Esophagus squamous epithelium (tissue), 4 donors: ENCODE measurements around the gene CD160.

Experiments
- POLR2A ChIP-seq, 4 donors: fragments of 450-650 bp; IDR thresholded peaks; one replicate each; pipeline ENCODE4 v1.6.1; 2017; ENCODE audit warnings: antibody characterized with exemption in 4 of 4, mild to moderate bottlenecking in 4 of 4, moderate library complexity in 3 of 4
- TF ChIP-seq, protein P1 (sequence below), 6 experiments: fragments of 450-650 bp in 4 of 6; fragments of 200-600 bp in 2 of 6; sonication (generic) in 2 of 6; IDR thresholded peaks; one replicate each; pipeline ENCODE4 v1.5.1; 2016 to 2019; ENCODE audit warnings: antibody characterized with exemption in 6 of 6, mild to moderate bottlenecking in 4 of 6, moderate library complexity in 4 of 6

DNA sequence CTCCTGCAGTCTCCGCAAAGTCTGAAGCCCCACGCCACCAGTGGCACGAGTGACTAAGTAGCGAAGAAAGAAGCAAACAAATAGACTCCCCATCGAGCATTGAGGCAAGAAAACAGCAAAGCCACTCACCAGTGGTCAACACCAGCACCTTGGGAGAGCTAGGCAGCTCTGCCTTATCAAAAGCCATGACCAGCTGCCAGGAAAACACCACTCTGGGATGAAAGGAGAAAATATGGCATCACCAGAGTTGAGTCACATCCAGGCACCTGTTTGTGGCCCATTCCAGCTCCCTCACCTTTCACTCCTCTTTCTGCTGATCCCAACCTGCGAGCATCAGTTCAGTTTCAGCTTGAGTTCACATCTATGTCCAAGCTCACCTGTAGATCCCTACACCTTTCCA, 29.4 kb upstream of the CD160 start:
- TF ChIP-seq, protein P1, sequence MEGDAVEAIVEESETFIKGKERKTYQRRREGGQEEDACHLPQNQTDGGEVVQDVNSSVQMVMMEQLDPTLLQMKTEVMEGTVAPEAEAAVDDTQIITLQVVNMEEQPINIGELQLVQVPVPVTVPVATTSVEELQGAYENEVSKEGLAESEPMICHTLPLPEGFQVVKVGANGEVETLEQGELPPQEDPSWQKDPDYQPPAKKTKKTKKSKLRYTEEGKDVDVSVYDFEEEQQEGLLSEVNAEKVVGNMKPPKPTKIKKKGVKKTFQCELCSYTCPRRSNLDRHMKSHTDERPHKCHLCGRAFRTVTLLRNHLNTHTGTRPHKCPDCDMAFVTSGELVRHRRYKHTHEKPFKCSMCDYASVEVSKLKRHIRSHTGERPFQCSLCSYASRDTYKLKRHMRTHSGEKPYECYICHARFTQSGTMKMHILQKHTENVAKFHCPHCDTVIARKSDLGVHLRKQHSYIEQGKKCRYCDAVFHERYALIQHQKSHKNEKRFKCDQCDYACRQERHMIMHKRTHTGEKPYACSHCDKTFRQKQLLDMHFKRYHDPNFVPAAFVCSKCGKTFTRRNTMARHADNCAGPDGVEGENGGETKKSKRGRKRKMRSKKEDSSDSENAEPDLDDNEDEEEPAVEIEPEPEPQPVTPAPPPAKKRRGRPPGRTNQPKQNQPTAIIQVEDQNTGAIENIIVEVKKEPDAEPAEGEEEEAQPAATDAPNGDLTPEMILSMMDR (IDR thresholded peaks at IDR 0.05): no peak
- TF ChIP-seq POLR2A (IDR thresholded peaks at IDR 0.05): no peak
